ENCODE results near the gene CCDC88C.

DNA sequence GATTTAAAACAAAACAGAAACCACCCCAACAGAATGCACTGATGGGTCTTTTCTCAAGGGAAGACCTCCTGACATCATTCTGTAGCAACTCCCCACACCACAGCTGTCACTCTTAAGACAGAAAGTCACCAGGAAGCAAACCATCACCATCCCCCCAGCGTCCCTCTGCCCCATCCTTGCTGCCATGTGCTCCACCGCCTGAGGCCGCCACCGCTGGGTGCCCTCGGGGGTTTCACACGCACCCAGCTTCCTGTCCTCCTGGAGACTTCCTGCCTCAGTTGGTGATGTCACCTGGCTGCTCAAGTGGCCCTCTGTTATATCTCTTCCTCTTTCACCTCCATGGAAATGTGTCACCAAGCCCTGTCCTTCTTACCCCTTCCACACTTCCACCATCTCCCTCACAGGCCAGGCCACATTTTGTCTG lies 101.8 kb downstream of the CCDC88C start:
- TF ChIP-seq, protein P1, sequence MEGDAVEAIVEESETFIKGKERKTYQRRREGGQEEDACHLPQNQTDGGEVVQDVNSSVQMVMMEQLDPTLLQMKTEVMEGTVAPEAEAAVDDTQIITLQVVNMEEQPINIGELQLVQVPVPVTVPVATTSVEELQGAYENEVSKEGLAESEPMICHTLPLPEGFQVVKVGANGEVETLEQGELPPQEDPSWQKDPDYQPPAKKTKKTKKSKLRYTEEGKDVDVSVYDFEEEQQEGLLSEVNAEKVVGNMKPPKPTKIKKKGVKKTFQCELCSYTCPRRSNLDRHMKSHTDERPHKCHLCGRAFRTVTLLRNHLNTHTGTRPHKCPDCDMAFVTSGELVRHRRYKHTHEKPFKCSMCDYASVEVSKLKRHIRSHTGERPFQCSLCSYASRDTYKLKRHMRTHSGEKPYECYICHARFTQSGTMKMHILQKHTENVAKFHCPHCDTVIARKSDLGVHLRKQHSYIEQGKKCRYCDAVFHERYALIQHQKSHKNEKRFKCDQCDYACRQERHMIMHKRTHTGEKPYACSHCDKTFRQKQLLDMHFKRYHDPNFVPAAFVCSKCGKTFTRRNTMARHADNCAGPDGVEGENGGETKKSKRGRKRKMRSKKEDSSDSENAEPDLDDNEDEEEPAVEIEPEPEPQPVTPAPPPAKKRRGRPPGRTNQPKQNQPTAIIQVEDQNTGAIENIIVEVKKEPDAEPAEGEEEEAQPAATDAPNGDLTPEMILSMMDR (IDR thresholded peaks at IDR 0.05; ENCODE audit: low read length): peak; percentile 33; the same call in 1 of the 2 replicates
- TF ChIP-seq EZH2 (IDR thresholded peaks at IDR 0.05; ENCODE audit: borderline replicate concordance, low read length): no peak
